Gastrocnemius medialis (tissue), 4 donors: ENCODE data around the gene FAM110D. TPM values are rescaled to one million over a fixed set of nuclear protein-coding genes. Genes with fewer than 3 reads are reported as not detected.

ENCODE experiments used
- ATAC-seq, 2 donors: fragments of 150-250 bp; one replicate each; pipeline ENCODE4 v1.9.1; 2016
- DNase-seq, 2 donors: peaks; one replicate each; pipeline ENCODE4 v3.0.0-alpha.2; 2019
- H3K27ac ChIP-seq, 4 donors: fragments of 200-600 bp; sonication (generic); 1 replicate in 1 of 4; 2 replicates in 3 of 4; pipeline ENCODE4 v1.5.1; 2016 to 2018; ENCODE audit warnings: mild to moderate bottlenecking in 2 of 4, moderate library complexity in 1 of 4
- H3K27me3 ChIP-seq, 3 donors: fragments of 200-600 bp; sonication (generic) in 2 of 3; 1 replicate in 1 of 3; 2 replicates in 2 of 3; pipeline versions ENCODE4 v1.5.1 to v1.6.0; 2016 to 2019; ENCODE audit warnings: mild to moderate bottlenecking in 1 of 3, moderate library complexity in 1 of 3
- H3K36me3 ChIP-seq, 2 donors: fragments of 200-600 bp; sonication (generic) in 1 of 2; one replicate each; pipeline ENCODE4 v1.5.1; 2017 to 2018
- H3K4me1 ChIP-seq, 2 donors: fragments of 200-600 bp; sonication (generic) in 1 of 2; one replicate each; pipeline ENCODE4 v1.5.1; 2016 to 2017; ENCODE audit warnings: mild to moderate bottlenecking in 2 of 2
- H3K4me3 ChIP-seq, 4 donors: fragments of 200-600 bp; sonication (generic) in 3 of 4; 1 replicate in 1 of 4; 2 replicates in 3 of 4; pipeline ENCODE4 v1.5.1; 2016 to 2019; ENCODE audit warnings: mild to moderate bottlenecking in 2 of 4
- H3K9me3 ChIP-seq, 3 donors: fragments of 200-600 bp; sonication (generic) in 2 of 3; 1 replicate in 1 of 3; 2 replicates in 2 of 3; pipeline ENCODE4 v1.5.1; 2016 to 2019
- POLR2A ChIP-seq, 2 donors: fragments of 450-650 bp; IDR thresholded peaks; one replicate each; pipeline ENCODE4 v1.6.1; 2017; ENCODE audit warnings: antibody characterized with exemption in 2 of 2, mild to moderate bottlenecking in 2 of 2, moderate library complexity in 2 of 2
- in situ Hi-C, 4 donors: fragments of 200-750 bp; cut with MboI; loops; one replicate each; pipeline versions ENCODE4 v1.15.0 to v1.8.0; 2017; ENCODE audit warnings: low sequenced_read_pairs in 4 of 4
- intact Hi-C: fragments of 100-400 bp; cut with DNase I; formaldehyde crosslinking; loops from one replicate; pipeline ENCODE4 v1.15.1; 2023; ENCODE audit warnings: low total_unique reads
- total RNA-seq, 4 donors: library from RNA; depleted of rRNA; stranded (reverse); fragments of >200 nt; gene quantifications; one replicate each; pipeline versions ENCODE4 v1.1.0 to v1.2.3, GENCODE V29; 2016
- TF ChIP-seq, protein P1 (sequence below), 5 experiments: fragments of 450-650 bp in 3 of 5; fragments of 200-600 bp in 2 of 5; sonication (generic) in 2 of 5; IDR thresholded peaks in 4 of 5; conservative IDR thresholded peaks in 1 of 5; 1 replicate in 4 of 5; 2 replicates in 1 of 5; pipeline ENCODE4 v1.5.1; 2016 to 2019; ENCODE audit warnings: antibody characterized with exemption in 5 of 5, mild to moderate bottlenecking in 3 of 5, moderate library complexity in 3 of 5

Gene FAM110D
- total RNA-seq, 4 donors from 2014 or later, result 3.1 to 5.2 (median 4.2) TPM

DNA sequence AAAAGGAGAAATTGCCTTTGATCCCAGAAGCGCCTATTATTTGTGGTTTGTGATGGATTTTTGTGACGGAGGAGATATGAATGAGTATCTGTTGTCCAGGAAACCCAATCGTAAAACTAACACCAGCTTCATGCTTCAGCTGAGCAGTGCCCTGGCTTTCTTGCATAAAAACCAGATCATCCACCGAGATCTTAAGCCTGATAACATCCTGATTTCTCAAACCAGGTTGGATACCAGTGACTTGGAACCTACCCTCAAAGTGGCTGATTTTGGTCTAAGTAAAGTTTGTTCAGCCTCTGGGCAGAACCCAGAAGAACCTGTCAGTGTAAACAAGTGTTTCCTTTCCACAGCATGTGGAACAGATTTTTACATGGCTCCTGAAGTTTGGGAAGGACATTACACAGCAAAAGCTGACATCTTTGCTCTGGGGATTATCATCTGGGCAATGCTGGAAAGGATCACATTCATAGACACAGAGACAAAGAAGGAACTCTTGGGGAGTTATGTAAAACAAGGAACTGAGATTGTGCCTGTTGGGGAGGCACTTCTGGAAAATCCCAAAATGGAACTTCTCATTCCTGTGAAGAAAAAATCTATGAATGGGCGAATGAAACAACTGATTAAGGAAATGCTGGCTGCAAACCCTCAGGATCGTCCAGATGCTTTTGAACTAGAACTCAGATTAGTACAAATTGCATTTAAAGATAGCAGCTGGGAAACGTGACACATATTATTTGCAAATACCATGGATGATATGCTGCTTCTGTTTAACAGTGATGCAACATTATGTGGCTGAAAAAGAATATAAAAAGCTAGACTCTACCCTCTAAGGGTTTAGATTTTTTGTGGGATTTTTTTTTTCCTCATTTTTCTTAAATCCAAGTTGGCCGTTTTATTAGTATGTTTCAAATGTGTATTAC lies 36.8 kb upstream of the FAM110D start:
- TF ChIP-seq, protein P1, sequence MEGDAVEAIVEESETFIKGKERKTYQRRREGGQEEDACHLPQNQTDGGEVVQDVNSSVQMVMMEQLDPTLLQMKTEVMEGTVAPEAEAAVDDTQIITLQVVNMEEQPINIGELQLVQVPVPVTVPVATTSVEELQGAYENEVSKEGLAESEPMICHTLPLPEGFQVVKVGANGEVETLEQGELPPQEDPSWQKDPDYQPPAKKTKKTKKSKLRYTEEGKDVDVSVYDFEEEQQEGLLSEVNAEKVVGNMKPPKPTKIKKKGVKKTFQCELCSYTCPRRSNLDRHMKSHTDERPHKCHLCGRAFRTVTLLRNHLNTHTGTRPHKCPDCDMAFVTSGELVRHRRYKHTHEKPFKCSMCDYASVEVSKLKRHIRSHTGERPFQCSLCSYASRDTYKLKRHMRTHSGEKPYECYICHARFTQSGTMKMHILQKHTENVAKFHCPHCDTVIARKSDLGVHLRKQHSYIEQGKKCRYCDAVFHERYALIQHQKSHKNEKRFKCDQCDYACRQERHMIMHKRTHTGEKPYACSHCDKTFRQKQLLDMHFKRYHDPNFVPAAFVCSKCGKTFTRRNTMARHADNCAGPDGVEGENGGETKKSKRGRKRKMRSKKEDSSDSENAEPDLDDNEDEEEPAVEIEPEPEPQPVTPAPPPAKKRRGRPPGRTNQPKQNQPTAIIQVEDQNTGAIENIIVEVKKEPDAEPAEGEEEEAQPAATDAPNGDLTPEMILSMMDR (IDR thresholded peaks at IDR 0.05 in 4 of 5, conservative IDR thresholded peaks at IDR 0.05 in 1 of 5), result no peak
- ATAC-seq (peak in 1 of 2 donors; percentile 17), DNase-seq (no peak)
- H3K9me3 ChIP-seq, result no peaks in the 10 kb centered on the region
- no peaks in the 10 kb centered on the region for H3K27me3 ChIP-seq
- H3K4me1 ChIP-seq, result peaks cover 41 to 62% of the 10 kb centered on the region in 2 donors
- peak overlapping the region; percentile 78 to 89 (median 84) for H3K27ac ChIP-seq
- H3K4me3 ChIP-seq, result no peak overlapping the region
- peaks cover 0 to 16% of the 10 kb centered on the region in 2 donors for H3K36me3 ChIP-seq
- in situ Hi-C loops (no loop called here), intact Hi-C loops (no loop called here)

DNA sequence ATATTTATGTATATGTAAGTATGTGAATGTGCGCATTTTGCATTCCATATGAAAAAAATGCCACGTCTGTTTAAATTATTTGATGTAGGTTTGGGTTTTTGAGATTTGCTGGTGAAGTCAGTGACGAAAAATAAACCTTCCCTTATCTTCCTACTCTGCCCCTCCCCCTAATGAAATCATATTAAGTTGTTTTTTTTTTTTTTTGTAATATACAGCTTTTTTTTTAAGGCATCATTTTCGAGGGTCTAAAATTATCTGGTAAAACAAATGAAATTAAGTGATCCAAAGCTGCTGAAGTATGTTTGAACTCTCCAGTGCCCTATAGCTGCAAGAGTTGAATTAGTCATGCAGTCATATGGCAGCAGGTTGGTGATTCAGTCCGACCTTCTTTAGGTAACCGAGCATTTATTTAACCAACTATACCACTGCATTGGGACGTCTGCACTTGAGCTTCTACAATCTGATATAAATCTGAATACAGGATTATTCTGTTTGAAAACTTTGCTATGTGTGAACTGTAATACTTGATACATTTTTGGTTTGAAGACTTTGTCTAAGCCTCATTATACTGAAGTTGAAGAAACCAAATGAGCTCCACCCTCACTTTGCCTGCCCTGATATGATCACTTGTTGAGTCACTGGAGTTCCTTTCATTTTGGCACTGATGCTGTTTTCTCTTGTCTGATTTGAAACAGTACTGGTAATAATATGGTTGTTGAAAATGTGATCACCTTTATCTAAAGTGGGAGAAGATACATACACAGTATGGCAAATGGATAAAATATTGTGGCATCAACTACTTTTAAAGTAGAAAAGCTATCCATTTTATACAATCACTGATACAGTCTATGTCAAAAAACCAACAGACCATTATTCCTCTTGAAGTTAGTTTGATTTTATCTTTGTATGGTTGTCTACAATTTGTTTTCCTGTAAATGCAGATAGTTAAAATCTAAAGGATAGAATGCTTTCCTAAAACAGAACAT lies 35.6 kb upstream of the FAM110D start:
- TF ChIP-seq, protein P1 (IDR thresholded peaks at IDR 0.05 in 4 of 5, conservative IDR thresholded peaks at IDR 0.05 in 1 of 5), result no peak
- no peak for TF ChIP-seq POLR2A (IDR thresholded peaks at IDR 0.05)
- in situ Hi-C loops, result no loop called here
- Histone ChIP-seq H3K4me1 (peaks cover 53 to 66% of the 10 kb centered on the region in 2 donors), H3K36me3 (peaks cover 0 to 12% of the 10 kb centered on the region in 2 donors), H3K4me3 (no peak overlapping the region), H3K27me3 (no peaks in the 10 kb centered on the region), H3K27ac (peak overlapping the region; percentile 78 to 89 (median 84)), H3K9me3 (no peaks in the 10 kb centered on the region)
- intact Hi-C loops, result no loop called here
- peak in 1 of 2 donors; percentile 13 for DNase-seq
- peak; percentile 83 to 84 for ATAC-seq

DNA sequence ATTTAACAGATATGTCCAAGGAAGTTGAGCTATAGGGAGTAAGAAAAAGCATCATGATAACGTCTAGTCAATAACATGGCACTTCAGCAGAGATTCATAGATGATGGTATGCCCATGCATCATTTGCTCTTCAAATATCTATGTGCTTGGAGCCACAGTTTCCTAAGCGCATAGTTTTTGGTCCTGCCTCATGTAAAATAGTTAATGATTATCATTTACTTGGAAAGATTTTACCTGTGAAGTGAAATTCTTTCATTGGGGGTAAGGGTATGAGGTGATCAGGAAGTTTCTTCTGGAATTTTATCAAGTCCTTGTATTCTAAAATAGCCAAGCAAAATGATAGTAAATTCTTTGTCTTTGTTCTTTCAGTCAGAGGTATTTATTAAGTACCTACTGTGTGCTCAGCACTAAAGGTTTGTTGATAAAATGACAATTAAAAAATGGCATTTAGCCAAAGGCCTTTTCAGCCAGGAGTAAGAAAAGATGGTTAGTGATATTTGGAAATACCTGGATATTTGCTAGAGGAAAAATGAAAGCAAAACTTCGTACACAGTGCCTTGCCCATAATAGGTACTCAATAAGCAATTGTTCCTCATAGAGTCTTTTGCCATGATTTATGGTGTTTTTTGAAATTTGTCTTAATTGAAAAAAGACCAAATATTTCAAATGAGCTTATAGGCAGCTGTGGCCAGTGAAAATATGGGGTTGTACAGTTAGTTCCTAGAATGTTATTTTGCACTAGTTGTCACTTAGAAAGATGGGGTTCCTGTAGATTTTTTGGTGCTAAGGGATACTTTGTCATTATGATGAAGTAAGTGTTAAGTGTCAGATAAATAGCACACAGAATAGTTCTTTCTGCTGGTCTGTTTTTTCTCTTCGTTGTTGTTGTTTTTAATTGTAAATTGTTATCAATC lies 34.2 kb upstream of the FAM110D start:
- in situ Hi-C loops, result loop anchor here in 1 of 4 donors (25.0 kb wide), 1 partner anchor 237 kb away; the partner anchor contains the start of gene PAQR7
- TF ChIP-seq, protein P1 (IDR thresholded peaks at IDR 0.05 in 4 of 5, conservative IDR thresholded peaks at IDR 0.05 in 1 of 5), result no peak
- TF ChIP-seq POLR2A (IDR thresholded peaks at IDR 0.05), result no peak
- Histone ChIP-seq H3K27ac (peak overlapping the region; percentile 78 to 89 (median 84)), H3K9me3 (no peaks in the 10 kb centered on the region), H3K36me3 (no peaks in the 10 kb centered on the region), H3K4me3 (no peak overlapping the region), H3K4me1 (peaks cover 53 to 62% of the 10 kb centered on the region in 2 donors), H3K27me3 (no peaks in the 10 kb centered on the region)
- intact Hi-C loops, result loop anchor here (2.0 kb wide), 1 partner anchor 14 kb away; the partner anchor contains the start of gene PDIK1L
- no peak for DNase-seq
- no peak for ATAC-seq

DNA sequence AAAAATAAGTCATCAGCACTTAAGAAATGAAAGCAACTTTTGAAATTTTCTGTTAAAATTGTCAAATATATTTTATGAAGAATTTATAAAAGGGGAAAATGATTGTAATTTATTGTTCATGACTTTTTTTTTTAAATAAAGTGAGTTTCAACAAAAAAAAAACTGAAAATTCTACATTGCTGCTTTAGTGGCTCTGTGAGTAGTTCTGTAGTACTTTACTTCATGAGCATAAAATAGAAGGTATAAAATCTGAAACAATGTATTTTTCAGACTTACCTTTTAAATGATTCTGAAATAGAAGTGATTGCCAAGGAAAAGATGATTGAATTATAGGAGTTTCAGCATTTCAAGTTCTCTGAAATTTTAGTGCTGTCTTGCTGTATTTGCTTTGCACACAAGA lies 33.5 kb upstream of the FAM110D start:
- TF ChIP-seq, protein P1 (IDR thresholded peaks at IDR 0.05 in 4 of 5, conservative IDR thresholded peaks at IDR 0.05 in 1 of 5), result no peak
- no peak for TF ChIP-seq POLR2A (IDR thresholded peaks at IDR 0.05)
- Histone ChIP-seq H3K36me3 (no peaks in the 10 kb centered on the region), H3K4me3 (no peak overlapping the region), H3K27ac (peak overlapping the region; percentile 17 to 89 (median 81)), H3K27me3 (no peaks in the 10 kb centered on the region), H3K9me3 (no peaks in the 10 kb centered on the region), H3K4me1 (peaks cover 53 to 58% of the 10 kb centered on the region in 2 donors)
- ATAC-seq (no peak), DNase-seq (no peak)
- in situ Hi-C loops, result loop anchor here in 1 of 4 donors (25.0 kb wide), 1 partner anchor 238 kb away; the partner anchor contains the start of gene PAQR7
- intact Hi-C loops, result loop anchor here (2.0 kb wide), 1 partner anchor 15 kb away; the partner anchor contains the start of gene PDIK1L
